Right atrium auricular region (tissue), 2 donors: ENCODE measurements around the gene GPR37L1. TPM values are rescaled to one million over a fixed set of nuclear protein-coding genes. Genes with fewer than 3 reads are reported as not detected.

Experiments used
- DNase-seq: peaks from one replicate; pipeline ENCODE4 v3.0.0-alpha.2; 2019; ENCODE audit warnings: low spot score
- H3K27ac ChIP-seq, 2 donors: fragments of 200-600 bp; sonication (generic); 1 replicate in 1 of 2; 2 replicates in 1 of 2; pipeline ENCODE4 v1.5.1; 2016 to 2019
- H3K27me3 ChIP-seq, 2 donors: fragments of 200-600 bp; sonication (generic); one replicate each; pipeline versions ENCODE4 v1.5.1 to v1.6.0; 2017 to 2019
- H3K36me3 ChIP-seq: fragments of 200-600 bp; sonication (generic); one replicate; pipeline ENCODE4 v1.5.1; 2016
- H3K4me1 ChIP-seq, 2 donors: fragments of 200-600 bp; sonication (generic); one replicate each; pipeline versions ENCODE4 v1.5.1 to v1.6.0; 2017 to 2019
- H3K4me3 ChIP-seq, 2 donors: fragments of 200-600 bp; sonication (generic); 1 replicate in 1 of 2; 2 replicates in 1 of 2; pipeline ENCODE4 v1.5.1; 2017 to 2019; ENCODE audit warnings: mild to moderate bottlenecking in 1 of 2, moderate library complexity in 1 of 2
- H3K9me3 ChIP-seq, 2 donors: fragments of 200-600 bp; sonication (generic); one replicate each; pipeline ENCODE4 v1.5.1; 2019
- total RNA-seq, 2 donors: library from RNA; depleted of rRNA; stranded (reverse); fragments of >200 nt; gene quantifications; one replicate each; pipeline ENCODE4 v1.1.0, GENCODE V29; 2016
- TF ChIP-seq, protein P1 (sequence below), 2 donors: fragments of 200-600 bp; sonication (generic); IDR thresholded peaks; one replicate each; pipeline ENCODE4 v1.5.1; 2019; ENCODE audit warnings: antibody characterized with exemption in 2 of 2

GPR37L1 gene
- total RNA-seq, 2 donors from 2014 or later, result 0.07 TPM; not detected in 1

DNA sequence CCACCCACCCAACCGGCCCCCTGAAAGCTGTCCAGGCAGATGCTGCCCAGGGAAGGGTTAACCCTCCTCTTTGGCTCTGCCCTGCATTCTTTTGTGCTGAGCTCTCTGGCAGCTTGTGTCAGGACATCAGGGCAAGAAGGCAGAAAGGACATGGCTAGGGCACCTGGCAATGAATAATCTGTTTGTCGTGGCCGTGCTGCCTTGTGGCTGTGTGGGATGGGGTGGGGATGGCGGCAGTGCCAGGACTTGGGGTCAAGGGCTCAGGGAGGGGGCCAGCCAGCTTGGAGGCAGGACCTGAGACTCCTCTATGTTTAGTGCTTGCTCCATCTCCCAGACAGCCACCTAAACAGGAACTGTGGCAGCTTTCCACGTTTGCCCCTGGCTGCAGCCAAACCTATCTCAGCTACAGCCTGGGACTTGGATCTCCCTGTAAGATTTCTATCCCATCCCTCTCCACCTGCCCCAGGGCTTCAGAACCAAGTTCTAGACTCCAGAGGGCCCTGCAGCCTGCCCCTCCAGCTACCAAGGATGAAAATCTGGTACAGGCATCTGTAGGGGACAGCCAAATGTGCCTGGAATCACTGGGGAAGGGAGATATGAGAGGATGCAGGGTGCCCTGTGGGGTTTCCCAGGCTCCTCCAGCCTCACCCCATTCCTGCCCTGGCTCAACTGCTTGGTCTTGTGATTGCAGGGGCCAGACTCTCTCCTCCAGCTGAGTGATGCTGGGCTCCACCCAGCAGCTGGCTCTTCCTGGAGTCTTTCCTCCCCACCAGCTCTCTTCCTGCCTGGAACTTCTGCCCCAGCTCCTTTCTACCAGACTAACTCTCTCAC lies 9.6 kb upstream of the GPR37L1 start:
- TF ChIP-seq, protein P1, sequence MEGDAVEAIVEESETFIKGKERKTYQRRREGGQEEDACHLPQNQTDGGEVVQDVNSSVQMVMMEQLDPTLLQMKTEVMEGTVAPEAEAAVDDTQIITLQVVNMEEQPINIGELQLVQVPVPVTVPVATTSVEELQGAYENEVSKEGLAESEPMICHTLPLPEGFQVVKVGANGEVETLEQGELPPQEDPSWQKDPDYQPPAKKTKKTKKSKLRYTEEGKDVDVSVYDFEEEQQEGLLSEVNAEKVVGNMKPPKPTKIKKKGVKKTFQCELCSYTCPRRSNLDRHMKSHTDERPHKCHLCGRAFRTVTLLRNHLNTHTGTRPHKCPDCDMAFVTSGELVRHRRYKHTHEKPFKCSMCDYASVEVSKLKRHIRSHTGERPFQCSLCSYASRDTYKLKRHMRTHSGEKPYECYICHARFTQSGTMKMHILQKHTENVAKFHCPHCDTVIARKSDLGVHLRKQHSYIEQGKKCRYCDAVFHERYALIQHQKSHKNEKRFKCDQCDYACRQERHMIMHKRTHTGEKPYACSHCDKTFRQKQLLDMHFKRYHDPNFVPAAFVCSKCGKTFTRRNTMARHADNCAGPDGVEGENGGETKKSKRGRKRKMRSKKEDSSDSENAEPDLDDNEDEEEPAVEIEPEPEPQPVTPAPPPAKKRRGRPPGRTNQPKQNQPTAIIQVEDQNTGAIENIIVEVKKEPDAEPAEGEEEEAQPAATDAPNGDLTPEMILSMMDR (IDR thresholded peaks at IDR 0.05), result no peak
- no peaks in the 10 kb centered on the region for H3K9me3 ChIP-seq
- DNase-seq, result no peak

DNA sequence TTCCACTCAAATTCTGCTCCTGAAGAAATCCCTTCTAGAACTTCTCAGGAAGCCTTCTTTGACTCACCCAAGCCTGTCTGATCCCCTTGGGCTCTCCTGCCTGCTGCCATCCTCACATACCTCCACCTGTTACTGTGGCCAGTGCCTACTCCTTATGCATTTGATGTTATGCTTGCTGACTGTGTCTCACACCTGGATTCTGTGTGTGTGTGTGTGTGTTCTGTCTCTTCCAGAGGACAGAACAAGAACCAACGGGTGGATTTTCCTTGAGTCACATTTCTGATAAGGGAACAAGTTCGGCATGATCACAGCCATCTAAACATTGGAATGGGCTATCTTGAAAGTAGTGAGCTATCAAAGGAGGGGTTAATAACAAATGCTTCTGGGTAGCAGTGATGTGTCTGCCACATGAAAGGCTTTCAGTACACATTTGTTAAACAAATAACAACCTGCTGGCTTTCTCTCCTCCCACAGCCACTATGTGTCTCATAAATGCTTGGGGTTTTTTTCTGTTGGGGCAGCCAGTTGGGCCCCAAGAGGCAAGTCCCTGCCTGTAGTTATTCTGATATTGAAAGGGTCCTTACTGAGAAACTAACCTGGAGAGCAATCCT lies 8.9 kb upstream of the GPR37L1 start:
- TF ChIP-seq, protein P1 (IDR thresholded peaks at IDR 0.05), result no peak
- no peak for DNase-seq
- H3K4me3 ChIP-seq, result no peak overlapping the region
- no peaks in the 10 kb centered on the region for H3K9me3 ChIP-seq
- H3K4me1 ChIP-seq, result peaks cover 0 to 24% of the 10 kb centered on the region in 2 donors
- H3K27me3 ChIP-seq, result no peaks in the 10 kb centered on the region
- H3K27ac ChIP-seq, result peak overlapping the region; percentile 46 to 69
- no peaks in the 10 kb centered on the region for H3K36me3 ChIP-seq

More for the DNA sequence above, 9.6 kb upstream of the GPR37L1 start:
- Histone ChIP-seq H3K36me3 (no peaks in the 10 kb centered on the region), H3K4me3 (no peak overlapping the region), H3K27me3 (no peaks in the 10 kb centered on the region), H3K27ac (peak overlapping the region; percentile 46 to 69), H3K4me1 (peaks cover 0 to 28% of the 10 kb centered on the region in 2 donors)

DNA sequence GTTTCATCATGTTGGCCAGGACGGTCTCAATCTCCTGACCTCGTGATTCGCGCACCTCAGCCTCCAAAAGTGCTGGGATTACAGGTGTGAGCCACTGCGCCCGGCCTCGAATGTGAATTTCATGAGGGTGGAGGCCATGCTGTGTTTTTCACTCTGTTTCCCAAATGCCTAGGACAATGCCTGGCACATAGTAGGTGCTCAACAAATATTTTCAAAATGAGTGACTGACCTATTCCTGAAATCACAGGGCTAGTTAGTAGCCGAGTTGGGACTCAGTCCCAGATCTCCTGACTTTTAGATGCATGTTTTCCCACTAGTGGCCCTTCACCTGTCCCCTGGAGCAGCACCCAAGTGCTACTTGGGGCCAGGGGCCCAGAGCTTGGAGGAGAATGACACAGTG lies 6.4 kb upstream of the GPR37L1 start:
- TF ChIP-seq, protein P1 (IDR thresholded peaks at IDR 0.05), result no peak
- H3K9me3 ChIP-seq, result no peaks in the 10 kb centered on the region
- H3K4me3 ChIP-seq, result no peak overlapping the region
- no peaks in the 10 kb centered on the region for H3K27me3 ChIP-seq
- no peak for DNase-seq
- peaks cover 0 to 20% of the 10 kb centered on the region in 2 donors for H3K4me1 ChIP-seq
- H3K27ac ChIP-seq, result no peak overlapping the region
- H3K36me3 ChIP-seq, result no peaks in the 10 kb centered on the region

DNA sequence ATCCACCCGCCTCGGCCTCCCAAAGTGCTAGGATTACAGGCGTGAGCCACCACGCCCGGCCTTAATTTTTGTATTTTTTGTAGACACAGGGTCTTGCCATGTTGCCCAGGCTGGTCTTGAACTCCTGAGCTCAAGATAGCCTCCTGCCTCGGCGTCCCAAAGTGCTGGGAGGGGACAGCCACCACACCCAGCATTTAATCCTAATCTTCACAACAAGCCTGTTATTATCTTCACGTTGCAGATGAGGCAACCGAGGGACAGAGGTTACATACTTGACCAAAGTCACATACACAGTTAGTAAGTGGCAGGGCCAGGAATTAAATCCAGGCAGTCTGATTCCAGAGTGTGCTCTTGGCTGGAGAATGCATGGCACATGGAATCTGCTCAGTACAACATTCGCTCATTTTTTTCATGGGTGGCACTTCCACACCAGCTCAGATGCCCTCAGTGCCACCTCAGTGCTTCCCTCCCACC lies 4.8 kb upstream of the GPR37L1 start:
- Histone ChIP-seq H3K9me3 (no peaks in the 10 kb centered on the region), H3K4me3 (no peak overlapping the region), H3K27ac (no peak overlapping the region), H3K4me1 (peaks cover 0 to 14% of the 10 kb centered on the region in 2 donors), H3K36me3 (no peaks in the 10 kb centered on the region), H3K27me3 (no peaks in the 10 kb centered on the region)
- DNase-seq, result no peak
- TF ChIP-seq, protein P1 (IDR thresholded peaks at IDR 0.05), result no peak

DNA sequence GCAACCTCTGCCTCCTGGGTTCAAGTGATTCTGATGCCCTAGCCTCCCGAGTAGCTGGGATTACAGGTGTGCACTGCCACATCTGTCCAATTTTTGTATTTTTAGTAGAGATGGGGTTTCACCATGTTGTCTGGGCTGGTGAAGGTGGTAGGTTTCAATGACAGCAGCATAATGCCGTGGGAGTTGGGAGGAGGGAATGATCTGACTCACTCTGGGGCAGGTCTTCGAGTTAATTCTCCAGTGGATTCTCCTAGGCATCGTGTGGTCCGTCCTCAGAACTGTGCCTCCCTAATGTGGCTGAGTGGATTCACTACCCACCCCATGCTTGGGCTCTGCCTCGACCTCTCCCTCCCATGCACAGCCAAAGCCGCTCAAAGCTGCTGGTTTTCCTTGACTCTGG lies 1.7 kb upstream of the GPR37L1 start:
- H3K27ac ChIP-seq, result no peak overlapping the region
- no peaks in the 10 kb centered on the region for H3K9me3 ChIP-seq
- H3K36me3 ChIP-seq, result no peaks in the 10 kb centered on the region
- no peak overlapping the region for H3K4me3 ChIP-seq
- H3K27me3 ChIP-seq, result no peaks in the 10 kb centered on the region
- TF ChIP-seq, protein P1 (IDR thresholded peaks at IDR 0.05), result no peak
- DNase-seq, result no peak
- H3K4me1 ChIP-seq, result no peaks in the 10 kb centered on the region
